T47D (cell line): ENCODE results near the gene CTSA.
A peak's percentile ranks its signal among the peaks of the same experiment; 100 is the strongest.

Source experiments
- DNase-seq, 2 experiments: peaks; one replicate each; pipeline versions ENCODE4 v3.0.0 to v3.0.0-alpha.2; 2011 to 2012; ENCODE audit warnings: low read depth in 1 of 2, low spot score in 1 of 2
- JUND ChIP-seq: IDR thresholded peaks from 2 replicates; pipeline ENCODE4 v1.6.1; 2012; ENCODE audit warnings: low read depth
- in situ Hi-C: cut with HindIII; loops from 2 replicates; pipeline ENCODE4 v1.10.0; 2016; ENCODE audit warnings: low sequenced_read_pairs, low pct_unique_long_range_greater_than_20kb

CTSA gene

DNA sequence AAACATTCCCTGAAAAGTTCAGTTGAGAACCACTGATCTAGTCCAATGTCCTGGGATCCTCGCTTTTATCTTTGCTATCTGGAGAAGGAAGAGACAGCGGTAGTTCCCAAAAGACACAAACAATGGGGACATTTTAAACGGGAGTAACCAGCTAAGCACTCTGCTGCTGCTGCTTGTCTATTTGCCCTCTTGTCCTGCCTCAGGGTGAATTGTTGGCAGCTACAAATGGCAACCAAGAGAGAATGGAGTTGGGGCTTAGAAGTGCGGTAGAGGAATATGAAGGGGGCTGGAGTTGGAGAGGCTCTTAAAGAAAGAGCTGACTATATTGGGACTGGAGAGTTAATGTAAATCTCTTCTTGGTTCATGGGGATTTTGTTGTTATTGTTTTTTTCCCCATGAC is 16.6 kb upstream of the CTSA start:
- peak in 1 of 2 experiments; percentile 84 for DNase-seq
- no peak for TF ChIP-seq JUND
- in situ Hi-C loops, result no loop called here

DNA sequence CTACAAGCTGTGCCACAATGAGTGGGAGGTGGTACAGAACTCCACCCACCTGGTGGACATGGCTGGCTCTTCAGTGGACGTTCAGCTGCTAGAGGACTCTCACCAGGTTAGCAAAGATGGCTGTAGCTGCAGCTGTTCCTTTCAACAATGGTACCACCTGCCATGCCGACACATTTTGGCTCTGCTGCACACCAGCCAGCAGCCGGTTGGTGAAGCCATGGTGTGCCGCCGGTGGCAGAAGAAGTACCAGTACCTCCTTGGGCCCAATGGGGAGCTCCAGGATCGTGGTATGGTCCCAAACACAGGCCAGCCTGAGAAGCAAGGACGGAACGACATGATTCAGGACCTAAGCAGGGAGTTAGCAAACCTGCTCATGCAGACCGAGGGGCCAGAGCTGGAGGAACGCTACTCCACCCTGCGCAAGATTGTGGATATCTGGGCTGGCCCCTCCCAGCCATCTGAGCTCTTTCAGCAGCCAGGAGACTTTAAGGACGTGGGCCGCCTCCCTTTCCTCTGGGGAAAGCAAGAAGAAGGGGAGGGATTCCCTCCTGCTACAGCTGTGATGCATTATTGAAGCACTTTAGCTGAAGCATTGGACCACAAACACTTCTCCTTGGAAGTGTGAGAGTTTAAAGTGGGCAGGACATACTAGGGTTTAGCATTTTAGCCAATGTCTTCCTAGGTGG is 12.9 kb upstream of the CTSA start:
- DNase-seq, result no peak
- in situ Hi-C loops, result no loop called here
- TF ChIP-seq JUND, result no peak

DNA sequence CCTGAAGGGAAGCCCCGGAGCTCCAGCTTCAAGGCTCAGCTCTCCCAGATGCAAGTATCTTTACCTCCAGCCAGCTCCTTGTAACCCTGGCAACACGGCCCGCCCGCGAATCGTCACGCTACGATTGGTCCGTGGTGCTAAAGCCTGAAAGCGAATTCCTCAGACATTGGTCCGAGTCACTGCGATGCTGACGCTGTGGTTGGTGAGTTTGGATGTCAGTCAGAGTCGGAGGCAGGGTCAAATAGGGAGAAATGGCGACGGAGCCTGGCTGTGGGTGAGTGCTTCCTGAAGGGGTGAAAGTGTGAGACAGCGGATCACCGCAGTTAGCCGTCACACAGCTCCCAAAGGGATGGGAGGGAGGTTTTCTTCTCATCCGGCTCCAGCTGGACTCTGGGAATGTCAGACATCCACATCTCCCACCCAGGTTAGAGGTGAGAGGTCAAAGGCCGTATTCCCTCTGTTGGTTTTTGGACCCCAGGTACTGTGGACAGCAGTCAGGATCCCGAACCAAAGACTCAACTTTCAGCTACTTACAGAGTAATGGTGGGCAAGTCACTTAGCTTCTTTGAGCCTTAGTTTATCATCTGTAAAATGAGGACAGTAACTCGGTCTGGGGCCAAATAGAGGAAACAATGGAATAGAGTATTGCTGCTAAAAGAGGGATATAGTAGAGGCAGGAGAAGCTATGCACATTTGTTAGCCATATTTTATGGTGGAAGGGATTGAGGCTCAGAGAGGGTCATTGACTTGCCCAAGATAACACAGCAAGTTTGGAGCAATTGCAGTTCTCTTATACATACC is 9.9 kb upstream of the CTSA start, which contains the start of gene ZSWIM1:
ZSWIM1 (plus strand) TSS at position 240 of the 801 bp plus-strand sequence. CDS start 1,366 bp downstream, outside the sequence.
- peak; percentile 99 to 100 for DNase-seq
- in situ Hi-C loops, result no loop called here
- no peak for TF ChIP-seq JUND

- TF ChIP-seq JUND, result no peak
- in situ Hi-C loops, result no loop called here
- no peak for DNase-seq
Observed at GRCh38 chr20:45882469-45883099, 8.6 kb upstream of the CTSA start.

DNA sequence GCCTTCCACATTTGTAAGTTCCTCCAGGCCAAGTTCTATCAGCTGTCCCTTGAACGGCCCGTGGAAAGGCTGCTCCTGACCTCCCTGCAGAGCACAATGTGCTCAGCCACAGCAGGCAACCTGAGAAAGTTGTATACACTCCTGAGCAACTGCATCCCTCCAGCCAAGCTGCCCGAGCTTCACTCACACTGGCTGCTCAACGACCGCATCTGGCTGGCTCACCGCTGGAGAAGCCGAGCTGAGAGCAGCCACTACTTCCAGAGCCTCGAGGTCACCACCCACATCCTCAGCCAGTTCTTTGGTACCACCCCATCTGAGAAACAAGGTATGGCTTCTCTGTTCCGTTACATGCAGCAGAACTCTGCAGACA is 8.1 kb upstream of the CTSA start:
- DNase-seq, result no peak
- in situ Hi-C loops, result no loop called here
- TF ChIP-seq JUND, result no peak

GRCh38 chr20:45886590-45887345 is 4.4 kb upstream of the CTSA start:
- TF ChIP-seq JUND, result no peak
- in situ Hi-C loops, result no loop called here
- no peak for DNase-seq

- DNase-seq, result no peak
- no peak for TF ChIP-seq JUND
- in situ Hi-C loops, result no loop called here
Observed at GRCh38 chr20:45887346-45887715, 3.8 kb upstream of the CTSA start, which contains the start of gene SPATA25. Gene SPATA25, minus strand, starts transcription at chr20:45887622. Its CDS starts 32 bp downstream, at chr20:45887590.

DNA sequence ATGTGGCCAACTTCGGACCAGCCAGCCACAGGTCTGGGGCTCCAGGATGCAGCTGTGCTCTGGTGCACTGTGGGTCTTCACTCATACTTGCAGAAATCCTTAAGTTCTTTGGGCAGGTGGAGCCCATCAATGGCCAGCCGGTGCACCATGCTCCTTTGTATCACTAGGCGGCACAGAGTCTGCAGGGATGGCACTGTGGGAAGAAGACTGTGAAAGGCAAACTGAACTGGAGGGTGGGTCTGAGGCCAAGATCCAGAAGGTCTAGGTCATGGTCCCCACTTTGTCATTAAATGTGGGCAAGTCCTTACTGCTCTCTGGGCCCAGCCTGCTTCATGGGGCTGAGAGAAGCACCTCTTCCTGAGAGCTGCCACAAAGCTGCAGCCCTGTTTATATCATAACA is 2.5 kb upstream of the CTSA start:
- in situ Hi-C loops, result no loop called here
- no peak for TF ChIP-seq JUND
- no peak for DNase-seq

- in situ Hi-C loops, result no loop called here
- peak; percentile 40 to 59 for DNase-seq
- no peak for TF ChIP-seq JUND
Observed at GRCh38 chr20:45890077-45890984, 804 bp upstream of the CTSA start.

DNA sequence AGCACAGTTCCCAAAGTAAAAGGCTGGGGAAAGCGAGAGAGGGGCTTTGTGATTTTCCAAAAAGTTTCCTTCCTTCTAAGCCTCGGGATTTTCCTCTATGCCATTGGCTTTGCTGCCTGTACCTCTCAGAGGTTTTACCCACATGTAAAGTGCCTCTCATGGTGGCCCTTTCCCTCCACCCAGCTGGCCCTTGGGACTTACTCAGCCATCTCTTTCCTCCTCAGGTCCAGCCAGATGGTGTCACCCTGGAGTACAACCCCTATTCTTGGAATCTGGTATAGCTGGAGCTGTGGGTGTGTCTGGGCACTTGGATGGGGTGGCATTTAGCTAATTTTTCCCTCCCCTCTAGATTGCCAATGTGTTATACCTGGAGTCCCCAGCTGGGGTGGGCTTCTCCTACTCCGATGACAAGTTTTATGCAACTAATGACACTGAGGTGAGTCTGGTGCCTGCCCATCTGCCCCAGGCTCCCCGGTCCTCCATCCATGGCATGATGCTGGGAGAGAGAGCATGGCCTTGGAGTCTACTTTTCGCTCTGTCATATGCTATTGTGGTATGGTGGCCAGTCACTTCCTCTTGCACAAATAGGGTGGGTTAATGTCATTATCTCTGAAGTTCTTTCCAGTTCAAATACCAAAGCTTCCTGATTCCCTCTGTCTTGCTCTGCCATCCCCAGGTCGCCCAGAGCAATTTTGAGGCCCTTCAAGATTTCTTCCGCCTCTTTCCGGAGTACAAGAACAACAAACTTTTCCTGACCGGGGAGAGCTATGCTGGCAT is 1.1 kb downstream of the CTSA start:
- TF ChIP-seq JUND, result no peak
- DNase-seq, result peak; percentile 75 to 90
- in situ Hi-C loops, result no loop called here
